Trophoblast cell (in vitro differentiated cells and primary cell): ENCODE measurements around the gene PRDM11.

Source experiments
- DNase-seq, 2 donors: peaks; one replicate each; pipeline ENCODE4 v3.0.0-alpha.2; 2016
- H2AFZ ChIP-seq: 2 replicates; pipeline ENCODE4 v1.6.1; 2013; ENCODE audit warnings: low read length, moderate library complexity, mild to moderate bottlenecking; ENCODE audit not compliant: insufficient read depth, poor library complexity
- H2AK5ac ChIP-seq: 2 replicates; pipeline ENCODE4 v1.6.1; 2013; ENCODE audit warnings: mild to moderate bottlenecking, low read length
- H2BK120ac ChIP-seq: 2 replicates; pipeline ENCODE4 v1.6.1; 2013; ENCODE audit warnings: low read length, mild to moderate bottlenecking, moderate library complexity; ENCODE audit not compliant: insufficient read depth, poor library complexity
- H2BK12ac ChIP-seq: 2 replicates; pipeline ENCODE4 v1.6.1; 2013; ENCODE audit warnings: mild to moderate bottlenecking, low read length, moderate library complexity
- H2BK5ac ChIP-seq: 2 replicates; pipeline ENCODE4 v1.6.1; 2013; ENCODE audit warnings: low read length, low read depth, moderate library complexity, mild to moderate bottlenecking; ENCODE audit not compliant: poor library complexity
- H3K14ac ChIP-seq: 2 replicates; pipeline ENCODE4 v1.6.1; 2013; ENCODE audit warnings: mild to moderate bottlenecking, low read length
- H3K18ac ChIP-seq: 2 replicates; pipeline ENCODE4 v1.6.1; 2013; ENCODE audit warnings: mild to moderate bottlenecking, low read length
- H3K23ac ChIP-seq: 2 replicates; pipeline ENCODE4 v1.6.1; 2013; ENCODE audit warnings: low read length
- H3K27ac ChIP-seq: 2 replicates; pipeline ENCODE4 v1.5.1; 2013; ENCODE audit warnings: low read depth, mild to moderate bottlenecking, inconsistent platforms, low read length, moderate library complexity
- H3K27me3 ChIP-seq: 2 replicates; pipeline ENCODE4 v1.6.1; 2013; ENCODE audit warnings: inconsistent platforms, mild to moderate bottlenecking, low read length, moderate library complexity; ENCODE audit not compliant: insufficient read depth
- H3K36me3 ChIP-seq, 2 experiments: 1 replicate in 1 of 2; 2 replicates in 1 of 2; pipeline ENCODE4 v1.6.1; 2013; ENCODE audit warnings: low read length in 2 of 2, mild to moderate bottlenecking in 2 of 2, moderate library complexity in 1 of 2; ENCODE audit not compliant: insufficient read depth in 2 of 2, control insufficient read depth in 1 of 2
- H3K4ac ChIP-seq: 2 replicates; pipeline ENCODE4 v1.6.1; 2013; ENCODE audit warnings: low read depth, mild to moderate bottlenecking, low read length, moderate library complexity
- H3K4me1 ChIP-seq, 2 experiments: 1 replicate in 1 of 2; 2 replicates in 1 of 2; pipeline ENCODE4 v1.6.1; 2013; ENCODE audit warnings: low read length in 2 of 2, mild to moderate bottlenecking in 2 of 2, moderate library complexity in 1 of 2; ENCODE audit not compliant: insufficient read depth in 2 of 2, control insufficient read depth in 1 of 2
- H3K4me2 ChIP-seq: 2 replicates; pipeline ENCODE4 v1.6.1; 2013; ENCODE audit warnings: inconsistent platforms, mild to moderate bottlenecking, low read length, moderate library complexity
- H3K4me3 ChIP-seq: 2 replicates; pipeline ENCODE4 v1.5.1; 2013; ENCODE audit warnings: mild to moderate bottlenecking, low read depth, low read length, inconsistent platforms
- H3K79me1 ChIP-seq: one replicate; pipeline ENCODE4 v1.6.1; 2013; ENCODE audit warnings: low read length
- H3K79me2 ChIP-seq: 2 replicates; pipeline ENCODE4 v1.6.1; 2013; ENCODE audit warnings: low read length, mild to moderate bottlenecking; ENCODE audit not compliant: control insufficient read depth, insufficient read depth, poor library complexity
- H3K9ac ChIP-seq: 2 replicates; pipeline ENCODE4 v1.6.1; 2013; ENCODE audit warnings: mild to moderate bottlenecking, low read length
- H3K9me3 ChIP-seq: 2 replicates; pipeline ENCODE4 v1.6.1; 2013; ENCODE audit warnings: low read depth, mild to moderate bottlenecking, control low read depth, inconsistent platforms, low read length; ENCODE audit not compliant: insufficient read depth
- H4K12ac ChIP-seq: 2 replicates; pipeline ENCODE4 v1.6.1; 2013; ENCODE audit warnings: low read depth, mild to moderate bottlenecking, low read length, moderate library complexity
- H4K8ac ChIP-seq: 2 replicates; pipeline ENCODE4 v1.6.1; 2013; ENCODE audit warnings: low read depth, mild to moderate bottlenecking, low read length, moderate library complexity
- H4K91ac ChIP-seq: one replicate; pipeline ENCODE4 v1.6.1; 2013; ENCODE audit warnings: low read depth, mild to moderate bottlenecking, low read length, moderate library complexity
- WGBS: extraction: QIAGEN DNeasy Blood & Tissue Kit; methylation state at CpG from one replicate; pipeline ENCODE4 v1.1.7; 2013; ENCODE audit warnings: missing lambda C conversion rate; ENCODE audit not compliant: insufficient read length, insufficient coverage; ENCODE audit errors: extremely low coverage; 5-methylcytosine and 5-hydroxymethylcytosine counted together

The PRDM11 gene

GRCh38 chr11:45142241-45143055, 4.0 kb upstream of the PRDM11 start:
- no peaks in the 10 kb centered on the region for H3K36me3 ChIP-seq
- no peak overlapping the region for H3K18ac ChIP-seq
- no peak overlapping the region for H4K8ac ChIP-seq
- H3K4me3 ChIP-seq = no peak overlapping the region
- peaks cover 6 to 8% of the 10 kb centered on the region in 2 experiments for H3K4me1 ChIP-seq
- no peaks in the 10 kb centered on the region for H3K9me3 ChIP-seq
- H2BK12ac ChIP-seq = no peak overlapping the region
- H3K23ac ChIP-seq = no peak overlapping the region
- no CpG with 5 or more reads among the region's 4 CpGs for WGBS
- no peak overlapping the region for H4K91ac ChIP-seq
- H4K12ac ChIP-seq = no peak overlapping the region
- H2BK5ac ChIP-seq = no peak overlapping the region
- no peak overlapping the region for H3K4ac ChIP-seq
- H2AFZ ChIP-seq = no peak overlapping the region
- DNase-seq = no peak
- no peak overlapping the region for H3K9ac ChIP-seq
- H3K14ac ChIP-seq = no peak overlapping the region
- no peak overlapping the region for H3K4me2 ChIP-seq
- H3K79me2 ChIP-seq = peaks cover 3% of the 10 kb centered on the region
- no peak overlapping the region for H2AK5ac ChIP-seq
- H3K27ac ChIP-seq = no peak overlapping the region
- no peaks in the 10 kb centered on the region for H3K27me3 ChIP-seq
- H2BK120ac ChIP-seq = no peak overlapping the region
- peaks cover 7% of the 10 kb centered on the region for H3K79me1 ChIP-seq

GRCh38 chr11:45143494-45143893, 2.9 kb upstream of the PRDM11 start:
- Histone ChIP-seq H3K9ac (no peak overlapping the region), H2BK12ac (no peak overlapping the region), H3K23ac (no peak overlapping the region), H3K27ac (no peak overlapping the region), H3K79me2 (peaks cover 4% of the 10 kb centered on the region), H3K9me3 (no peaks in the 10 kb centered on the region), H3K79me1 (peaks cover 7% of the 10 kb centered on the region), H3K27me3 (no peaks in the 10 kb centered on the region), H2BK120ac (no peak overlapping the region), H3K14ac (no peak overlapping the region), H2AK5ac (no peak overlapping the region), H2BK5ac (no peak overlapping the region), H4K8ac (no peak overlapping the region), H3K4ac (no peak overlapping the region), H3K36me3 (no peaks in the 10 kb centered on the region), H3K4me3 (no peak overlapping the region), H4K91ac (no peak overlapping the region), H3K4me2 (no peak overlapping the region), H3K4me1 (peaks cover 13% of the 10 kb centered on the region in 2 experiments), H3K18ac (no peak overlapping the region), H2AFZ (no peak overlapping the region), H4K12ac (no peak overlapping the region)
- no CpG with 5 or more reads among the region's 2 CpGs for WGBS
- DNase-seq = no peak

GRCh38 chr11:45144126-45145082, 2.0 kb upstream of the PRDM11 start:
- Histone ChIP-seq H3K9ac (no peak overlapping the region), H2BK5ac (no peak overlapping the region), H2AK5ac (no peak overlapping the region), H3K27me3 (no peaks in the 10 kb centered on the region), H4K8ac (no peak overlapping the region), H3K14ac (no peak overlapping the region), H3K4me2 (no peak overlapping the region), H3K79me2 (peaks cover 4% of the 10 kb centered on the region), H2BK12ac (no peak overlapping the region), H3K9me3 (no peaks in the 10 kb centered on the region), H3K36me3 (no peaks in the 10 kb centered on the region), H3K4me1 (peaks cover 13% of the 10 kb centered on the region in 2 experiments), H3K79me1 (peaks cover 7% of the 10 kb centered on the region), H3K18ac (no peak overlapping the region), H2AFZ (no peak overlapping the region), H3K4ac (no peak overlapping the region), H3K27ac (no peak overlapping the region), H3K23ac (no peak overlapping the region), H4K12ac (no peak overlapping the region), H3K4me3 (no peak overlapping the region), H4K91ac (no peak overlapping the region), H2BK120ac (no peak overlapping the region)
- no peak for DNase-seq
- no CpG with 5 or more reads among the region's 16 CpGs for WGBS

- Histone ChIP-seq H3K79me1 (peaks cover 7% of the 10 kb centered on the region), H4K12ac (no peak overlapping the region), H3K9ac (no peak overlapping the region), H2BK5ac (no peak overlapping the region), H3K27ac (no peak overlapping the region), H3K79me2 (peaks cover 4% of the 10 kb centered on the region), H2AFZ (no peak overlapping the region), H3K4ac (no peak overlapping the region), H3K36me3 (no peaks in the 10 kb centered on the region), H3K23ac (no peak overlapping the region), H4K8ac (no peak overlapping the region), H3K4me3 (no peak overlapping the region), H3K4me1 (peaks cover 13% of the 10 kb centered on the region in 2 experiments), H3K14ac (no peak overlapping the region), H2AK5ac (no peak overlapping the region), H2BK120ac (no peak overlapping the region), H3K27me3 (no peaks in the 10 kb centered on the region), H3K18ac (no peak overlapping the region), H4K91ac (no peak overlapping the region), H3K4me2 (no peak overlapping the region), H2BK12ac (no peak overlapping the region), H3K9me3 (no peaks in the 10 kb centered on the region)
- WGBS = no CpG with 5 or more reads among the region's 3 CpGs
- no peak for DNase-seq
Measured at GRCh38 chr11:45145083-45145378, 1.4 kb upstream of the PRDM11 start.
